GM19452 (cell line): ENCODE results near the gene OR10A6.

Experiments used
- ATAC-seq: cut with Tn5 transposase; IDR thresholded peaks from one replicate; pipeline ENCODE4 v1.9.1; 2021; ENCODE audit not compliant: unreplicated experiment

OR10A6 gene

GRCh38 chr11:7910286-7910788 is 20.7 kb downstream of the OR10A6 start:
- ATAC-seq: no peak

- ATAC-seq: no peak
Measured at GRCh38 chr11:7909585-7910285, 21.3 kb downstream of the OR10A6 start.

GRCh38 chr11:7907121-7907520 is 23.9 kb downstream of the OR10A6 start:
- ATAC-seq: no peak

GRCh38 chr11:7906481-7906880 is 24.6 kb downstream of the OR10A6 start:
- no peak for ATAC-seq

GRCh38 chr11:7905961-7906429 is 25.1 kb downstream of the OR10A6 start:
- no peak for ATAC-seq

GRCh38 chr11:7905549-7905948 is 25.5 kb downstream of the OR10A6 start:
- ATAC-seq: no peak

- no peak for ATAC-seq
Measured at GRCh38 chr11:7904917-7905316, 26.2 kb downstream of the OR10A6 start.

GRCh38 chr11:7903940-7904339 is 27.1 kb downstream of the OR10A6 start:
- no peak for ATAC-seq

GRCh38 chr11:7901319-7901854 is 29.7 kb downstream of the OR10A6 start:
- no peak for ATAC-seq

- ATAC-seq: no peak
Measured at GRCh38 chr11:7900686-7901085, 30.4 kb downstream of the OR10A6 start.

GRCh38 chr11:7899418-7899817 is 31.6 kb downstream of the OR10A6 start:
- no peak for ATAC-seq

GRCh38 chr11:7898666-7899283 is 32.3 kb downstream of the OR10A6 start:
- no peak for ATAC-seq

- no peak for ATAC-seq
Measured at GRCh38 chr11:7896009-7896785, 34.9 kb downstream of the OR10A6 start.

GRCh38 chr11:7894251-7894650 is 36.8 kb downstream of the OR10A6 start:
- ATAC-seq: no peak

- no peak for ATAC-seq
Measured at GRCh38 chr11:7893796-7894195, 37.3 kb downstream of the OR10A6 start.

GRCh38 chr11:7892840-7893254 is 38.2 kb downstream of the OR10A6 start:
- ATAC-seq: peak; percentile 62

- ATAC-seq: peak; percentile 51
Measured at GRCh38 chr11:7892059-7892699, 38.9 kb downstream of the OR10A6 start.

- no peak for ATAC-seq
Measured at GRCh38 chr11:7890417-7891172, 40.5 kb downstream of the OR10A6 start.

- no peak for ATAC-seq
Measured at GRCh38 chr11:7889985-7890384, 41.1 kb downstream of the OR10A6 start.

GRCh38 chr11:7882860-7883259 is 48.2 kb downstream of the OR10A6 start:
- ATAC-seq: no peak
